ENCODE data around the gene MYBBP1A. TPM values are rescaled to one million over a fixed set of nuclear protein-coding genes. Genes with fewer than 3 reads are reported as not detected.

MYBBP1A gene
- total RNA-seq, 1 donor: 49.2 TPM

- Histone ChIP-seq H3K4me2 (ENCODE audit: insufficient read depth, low read length) (no peak overlapping the region), H3K4me3 (ENCODE audit: insufficient read depth, low read length) (no peak overlapping the region), H3K36me3 (ENCODE audit: insufficient read depth, low read length) (no peaks in the 10 kb centered on the region), H3K9me3 (ENCODE audit: low read depth, low read length) (no peaks in the 10 kb centered on the region), H2AFZ (ENCODE audit: low read length) (no peak overlapping the region), H3K27me3 (ENCODE audit: insufficient read depth, low read length) (peaks cover 12% of the 10 kb centered on the region), H3K4me1 (ENCODE audit: insufficient read depth, low read length) (no peaks in the 10 kb centered on the region), H4K20me1 (ENCODE audit: insufficient read depth, low read length) (no peaks in the 10 kb centered on the region), H3K79me2 (ENCODE audit: insufficient read depth, low read length) (no peaks in the 10 kb centered on the region), H3K27ac (ENCODE audit: low read depth, low read length) (no peak overlapping the region)
- peak; percentile 22 for DNase-seq (ENCODE audit: insufficient read length, low spot score, missing footprints)
- TF ChIP-seq CTCF (IDR thresholded peaks at IDR 0.05; ENCODE audit: extremely low read depth, low read depth, low read length): no peak
These were observed 46.1 kb upstream of the MYBBP1A start for GRCh38 chr17:4601326-4601725.

DNA sequence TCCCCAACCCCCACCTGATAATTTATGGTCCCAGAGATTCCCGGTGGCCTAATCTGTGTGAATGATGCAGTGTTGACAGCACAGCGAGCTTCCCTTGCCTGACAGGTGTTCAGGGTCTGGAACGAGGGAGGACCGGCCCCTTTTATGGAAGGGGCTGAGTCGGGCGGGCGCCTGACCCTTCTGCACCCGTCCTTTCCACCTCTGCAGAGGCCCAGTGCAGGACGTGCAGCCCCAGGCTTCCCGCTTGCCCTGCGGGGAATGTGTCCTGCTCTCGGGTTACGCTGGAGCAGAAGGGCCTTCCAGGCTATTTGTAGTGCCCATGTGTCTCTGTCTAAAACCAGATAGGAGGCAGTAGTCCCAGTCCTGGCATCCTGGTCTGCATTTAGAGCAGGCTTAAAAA is 45.4 kb upstream of the MYBBP1A start:
- H3K9me3 ChIP-seq (ENCODE audit: low read depth, low read length): no peaks in the 10 kb centered on the region
- H3K27ac ChIP-seq (ENCODE audit: low read depth, low read length): no peak overlapping the region
- no peaks in the 10 kb centered on the region for H3K36me3 ChIP-seq (ENCODE audit: insufficient read depth, low read length)
- H3K79me2 ChIP-seq (ENCODE audit: insufficient read depth, low read length): no peaks in the 10 kb centered on the region
- DNase-seq (ENCODE audit: insufficient read length, low spot score, missing footprints): peak; percentile 66
- H3K27me3 ChIP-seq (ENCODE audit: insufficient read depth, low read length): peaks cover 12% of the 10 kb centered on the region
- H3K4me2 ChIP-seq (ENCODE audit: insufficient read depth, low read length): no peak overlapping the region
- H3K4me3 ChIP-seq (ENCODE audit: insufficient read depth, low read length): no peak overlapping the region
- no peaks in the 10 kb centered on the region for H3K4me1 ChIP-seq (ENCODE audit: insufficient read depth, low read length)
- H4K20me1 ChIP-seq (ENCODE audit: insufficient read depth, low read length): no peaks in the 10 kb centered on the region
- H2AFZ ChIP-seq (ENCODE audit: low read length): no peak overlapping the region
- no peak for TF ChIP-seq CTCF (IDR thresholded peaks at IDR 0.05; ENCODE audit: extremely low read depth, low read depth, low read length)

GRCh38 chr17:4599505-4600281 is 44.5 kb upstream of the MYBBP1A start:
- no peaks in the 10 kb centered on the region for H3K36me3 ChIP-seq (ENCODE audit: insufficient read depth, low read length)
- no peak for TF ChIP-seq CTCF (IDR thresholded peaks at IDR 0.05; ENCODE audit: extremely low read depth, low read depth, low read length)
- no peak overlapping the region for H3K4me3 ChIP-seq (ENCODE audit: insufficient read depth, low read length)
- no peaks in the 10 kb centered on the region for H4K20me1 ChIP-seq (ENCODE audit: insufficient read depth, low read length)
- DNase-seq (ENCODE audit: insufficient read length, low spot score, missing footprints): peak; percentile 60
- peaks cover 12% of the 10 kb centered on the region for H3K27me3 ChIP-seq (ENCODE audit: insufficient read depth, low read length)
- no peak overlapping the region for H3K4me2 ChIP-seq (ENCODE audit: insufficient read depth, low read length)
- no peak overlapping the region for H3K27ac ChIP-seq (ENCODE audit: low read depth, low read length)
- no peaks in the 10 kb centered on the region for H3K4me1 ChIP-seq (ENCODE audit: insufficient read depth, low read length)
- H3K79me2 ChIP-seq (ENCODE audit: insufficient read depth, low read length): no peaks in the 10 kb centered on the region
- H3K9me3 ChIP-seq (ENCODE audit: low read depth, low read length): no peaks in the 10 kb centered on the region
- H2AFZ ChIP-seq (ENCODE audit: low read length): no peak overlapping the region

DNA sequence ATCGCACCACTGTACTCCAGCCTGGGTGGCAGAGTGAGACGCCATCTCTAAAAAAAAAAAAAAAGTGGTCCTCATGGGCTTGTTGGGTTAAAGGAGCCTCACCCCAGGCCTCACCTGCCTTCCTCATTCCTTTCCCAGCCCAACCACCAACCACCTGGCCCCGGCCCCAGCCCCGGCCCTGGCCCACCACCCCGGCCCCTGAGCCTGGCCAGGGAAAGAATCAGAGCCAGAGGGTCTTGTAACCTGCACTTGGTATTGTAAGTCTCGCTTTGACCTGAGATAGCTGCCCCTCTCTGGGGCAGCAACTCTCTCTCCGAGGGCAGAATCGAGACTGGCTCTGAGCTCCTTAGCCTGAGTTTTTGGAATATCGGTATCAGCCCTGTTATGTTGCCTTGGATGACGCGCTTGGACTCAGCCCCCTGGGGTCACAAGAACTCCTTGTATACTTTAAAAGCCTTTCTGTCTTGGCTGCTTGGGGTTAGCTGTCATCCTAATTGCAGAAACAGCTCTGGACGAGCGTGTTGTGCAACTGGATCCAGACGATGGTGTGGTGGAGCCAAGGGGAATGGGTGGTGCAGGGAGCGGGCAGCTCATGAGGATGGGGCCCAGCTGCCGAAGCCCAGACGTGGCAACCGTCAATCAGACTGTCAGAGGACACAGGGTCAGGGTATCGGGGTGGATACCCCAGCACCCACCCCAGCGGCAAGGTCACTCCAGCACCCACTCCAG is 43.8 kb upstream of the MYBBP1A start:
- Histone ChIP-seq H3K4me1 (ENCODE audit: insufficient read depth, low read length) (no peaks in the 10 kb centered on the region), H3K4me2 (ENCODE audit: insufficient read depth, low read length) (no peak overlapping the region), H3K4me3 (ENCODE audit: insufficient read depth, low read length) (no peak overlapping the region), H3K27me3 (ENCODE audit: insufficient read depth, low read length) (peaks cover 12% of the 10 kb centered on the region), H3K9me3 (ENCODE audit: low read depth, low read length) (no peaks in the 10 kb centered on the region), H4K20me1 (ENCODE audit: insufficient read depth, low read length) (no peaks in the 10 kb centered on the region), H2AFZ (ENCODE audit: low read length) (no peak overlapping the region), H3K79me2 (ENCODE audit: insufficient read depth, low read length) (no peaks in the 10 kb centered on the region), H3K36me3 (ENCODE audit: insufficient read depth, low read length) (no peaks in the 10 kb centered on the region), H3K27ac (ENCODE audit: low read depth, low read length) (no peak overlapping the region)
- DNase-seq (ENCODE audit: insufficient read length, low spot score, missing footprints): peak; percentile 65
- no peak for TF ChIP-seq CTCF (IDR thresholded peaks at IDR 0.05; ENCODE audit: extremely low read depth, low read depth, low read length)

Measured in osteoblast (primary cell).